Measurements from ENCODE around the gene STIM2.

The STIM2 gene

DNA sequence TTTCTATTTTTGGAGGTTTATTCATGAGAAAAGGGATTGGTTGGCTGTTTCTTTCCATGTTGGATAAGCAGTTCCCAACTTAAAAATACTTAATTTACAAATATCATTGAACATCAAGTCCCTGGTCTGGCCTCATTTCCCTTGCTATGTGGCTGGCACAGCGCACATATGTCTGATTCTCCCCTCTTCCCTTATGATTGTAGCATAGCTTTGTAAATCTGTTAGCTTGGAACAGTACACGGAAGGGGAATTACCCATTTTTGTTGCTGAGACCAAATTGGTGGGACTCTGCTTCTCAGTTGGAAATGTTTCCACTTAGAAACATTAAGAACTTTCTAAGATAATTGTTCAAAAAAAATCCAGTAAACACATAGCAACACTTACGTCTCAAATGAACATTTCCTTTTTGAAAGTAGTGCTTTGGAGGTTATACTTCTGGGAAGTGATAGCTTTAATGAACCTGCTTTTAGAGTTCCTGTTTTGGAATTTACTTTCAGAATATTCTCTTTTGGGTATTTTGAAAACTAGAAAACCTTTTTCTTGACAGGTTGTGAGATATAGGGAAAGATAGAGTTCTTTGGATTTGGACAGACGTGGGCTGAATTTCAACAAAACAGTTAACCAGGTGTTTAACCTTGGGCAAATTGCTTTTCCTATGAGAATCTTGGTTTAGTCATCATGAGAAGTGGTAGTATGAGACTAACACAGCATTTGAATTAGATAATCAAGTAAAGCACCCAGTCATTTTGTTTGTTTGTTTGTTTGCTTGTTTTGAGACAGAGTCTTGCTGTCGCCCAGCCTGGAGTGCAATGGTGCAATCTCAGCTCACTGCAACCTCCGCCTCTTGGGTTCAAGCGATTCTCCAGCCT lies 47.3 kb downstream of the STIM2 start:
- no peak for DNase-seq

DNA sequence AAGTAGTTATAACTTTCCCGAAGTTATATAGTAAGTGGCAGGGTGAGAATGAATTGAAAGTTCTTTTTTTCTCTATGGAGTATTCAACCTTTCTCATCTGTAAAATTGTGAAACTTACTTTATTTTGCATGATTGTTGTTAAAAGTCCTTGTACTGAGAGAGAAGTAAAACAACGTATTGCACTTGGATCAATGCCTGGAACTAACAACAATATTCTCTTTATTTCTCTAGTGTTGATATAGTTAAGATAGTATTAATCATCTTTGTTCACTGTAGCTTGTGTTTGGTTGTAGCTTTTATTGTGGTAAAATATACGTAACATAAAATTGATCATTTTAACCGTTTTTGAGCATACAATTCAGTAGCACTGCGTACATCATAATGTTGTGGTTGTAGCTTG lies 48.7 kb downstream of the STIM2 start:
- DNase-seq = no peak

DNA sequence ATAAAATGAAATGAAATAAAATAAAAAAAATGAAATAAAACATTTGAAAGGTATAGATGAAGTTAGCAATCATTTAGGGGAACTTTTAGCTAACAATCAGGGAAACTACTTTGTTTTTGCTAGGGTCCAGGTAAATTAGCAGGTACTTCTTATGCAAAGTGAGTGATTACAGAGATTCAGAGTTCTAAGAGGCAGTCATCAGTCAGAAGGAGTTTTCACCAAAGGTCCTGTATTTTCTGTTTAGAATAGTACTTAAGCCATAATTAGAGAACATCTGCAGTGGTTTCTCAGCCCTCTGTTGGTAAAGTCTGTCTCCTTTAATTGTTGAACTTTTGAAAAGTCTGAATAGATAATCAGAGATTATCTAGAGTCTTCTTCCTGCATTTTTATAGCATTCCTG lies 50.6 kb downstream of the STIM2 start:
- DNase-seq = no peak

DNA sequence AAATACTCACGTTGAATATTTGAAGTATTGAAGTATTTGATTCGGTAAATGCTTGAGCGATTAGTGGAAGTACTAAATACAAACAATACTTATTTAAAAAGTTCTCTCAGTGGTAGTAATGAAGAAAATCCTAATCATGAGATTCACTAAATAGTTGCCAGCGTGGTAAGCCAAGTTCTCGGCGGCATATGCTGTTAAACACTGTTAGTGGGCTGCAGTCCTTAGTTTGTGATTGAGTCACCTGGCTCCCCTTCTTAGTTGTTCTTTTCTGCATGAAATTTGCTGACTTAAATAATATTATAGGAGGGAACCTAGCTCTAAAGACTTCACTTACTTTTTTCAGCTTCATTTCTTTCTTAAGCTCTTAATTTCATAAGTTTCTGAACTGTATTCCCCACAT lies 51.4 kb downstream of the STIM2 start:
- no peak for DNase-seq

DNA sequence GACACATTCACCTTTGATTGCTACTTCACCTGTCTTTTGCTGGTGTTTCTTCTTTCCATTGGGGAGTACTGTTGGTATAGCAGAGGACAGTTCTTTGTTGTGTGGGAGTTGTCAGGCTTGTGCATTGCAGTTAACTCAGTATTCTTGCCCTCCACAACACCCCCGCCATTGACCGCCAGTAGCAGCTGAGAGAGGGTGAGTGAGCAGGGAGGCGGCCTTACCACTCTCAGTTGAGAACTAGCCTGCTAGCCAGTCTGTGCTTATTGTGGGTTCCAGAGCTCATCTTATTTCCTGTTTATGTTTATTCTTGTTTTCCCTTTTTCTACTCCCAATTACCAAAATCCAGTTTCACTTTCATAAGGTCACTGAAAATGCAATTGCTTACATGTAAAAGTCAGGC lies 52.2 kb downstream of the STIM2 start:
- DNase-seq = no peak

DNA sequence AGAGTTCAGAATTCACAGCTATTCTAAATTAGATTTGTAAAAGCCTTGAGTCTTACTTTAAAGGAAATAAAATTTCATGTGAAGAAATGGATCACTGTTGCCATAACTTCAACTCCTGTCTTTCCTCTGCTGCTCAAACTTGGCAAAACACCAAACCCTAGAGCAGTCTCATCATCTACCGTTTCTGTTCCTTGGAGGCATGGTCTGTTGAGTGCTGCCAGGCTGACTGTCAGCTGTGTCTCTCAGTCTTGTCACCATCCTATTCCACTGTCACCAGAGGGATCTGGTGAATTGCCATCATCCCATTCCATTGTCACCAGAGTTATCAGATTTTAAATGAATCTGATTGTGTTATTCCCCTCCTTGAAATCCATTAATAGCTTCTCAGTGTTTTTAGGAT lies 55.6 kb downstream of the STIM2 start:
- no peak for DNase-seq

DNA sequence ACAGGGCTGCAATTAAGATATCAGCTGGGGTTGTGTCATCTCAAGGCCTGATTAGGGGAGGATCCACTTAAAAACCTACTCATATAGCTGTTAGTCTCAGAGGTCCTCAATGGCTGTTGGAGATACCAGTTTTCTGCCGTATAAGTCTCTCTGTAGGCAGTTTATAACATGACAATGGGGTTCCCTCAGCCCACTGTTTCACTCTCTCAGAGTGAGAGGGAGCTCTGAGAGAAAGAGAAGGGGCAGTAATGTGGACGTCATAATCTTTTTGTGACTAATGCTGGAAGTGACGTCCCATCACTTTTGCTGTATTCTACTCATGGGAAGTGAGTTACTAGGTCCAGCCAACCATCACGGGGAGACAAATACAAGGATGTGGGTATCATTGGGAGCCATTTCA lies 70.3 kb downstream of the STIM2 start:
- DNase-seq = no peak

DNA sequence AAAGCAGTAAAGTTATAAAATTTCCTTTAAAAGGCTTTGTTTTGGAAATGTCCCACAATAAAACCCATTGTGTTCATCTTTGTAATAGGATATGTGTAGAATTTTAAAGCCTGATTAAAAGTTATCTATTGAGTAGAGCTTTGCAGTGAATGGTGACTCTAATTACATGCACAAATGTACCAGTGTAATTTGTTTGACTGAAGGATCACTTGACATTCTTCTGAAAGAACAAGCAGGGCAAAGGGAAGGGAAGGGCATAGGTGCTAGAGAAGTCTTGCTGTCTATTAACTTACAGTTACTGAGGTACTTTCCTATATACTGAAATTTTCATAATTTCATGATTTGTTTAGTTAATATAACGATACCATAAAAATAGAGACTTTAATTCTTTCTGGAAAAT lies 70.8 kb downstream of the STIM2 start:
- DNase-seq = no peak

DNA sequence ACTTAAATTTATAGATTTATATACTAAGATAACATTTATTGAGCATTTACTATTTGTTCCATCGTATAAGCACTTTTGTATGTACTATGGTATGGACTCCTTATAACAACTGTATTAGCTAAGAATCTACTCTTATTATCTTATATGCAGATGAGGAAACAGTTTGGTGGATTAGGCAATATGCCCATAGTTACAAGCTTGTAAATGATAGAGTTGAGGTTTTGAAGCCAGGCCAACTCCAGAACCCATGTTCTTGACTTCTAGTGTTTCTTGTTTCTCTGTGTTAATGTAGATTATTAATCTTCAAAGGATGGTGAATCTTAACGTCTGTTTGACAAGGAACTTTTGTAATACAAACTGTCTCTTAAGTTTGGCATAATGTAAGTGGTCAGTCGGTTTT lies 71.3 kb downstream of the STIM2 start:
- no peak for DNase-seq

DNA sequence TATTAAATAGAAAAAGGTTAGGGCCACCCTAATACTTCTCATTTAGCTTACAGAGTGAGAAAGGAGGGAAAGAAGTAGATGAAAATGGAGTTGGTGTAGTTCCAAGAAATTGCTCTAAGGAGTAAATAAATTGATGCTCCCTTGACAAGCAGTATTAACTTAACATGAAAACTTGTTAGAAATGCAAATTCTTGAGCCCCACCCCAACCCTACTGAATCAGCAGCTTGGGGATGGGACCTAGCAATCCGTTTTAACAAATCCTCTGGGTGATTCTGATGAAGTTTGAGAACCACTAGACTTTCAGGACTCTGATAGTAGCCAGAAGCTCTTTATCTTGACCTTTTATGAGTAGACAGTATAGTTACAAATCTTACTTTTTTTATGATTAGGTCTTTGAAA lies 74.8 kb downstream of the STIM2 start:
- DNase-seq = no peak

DNA sequence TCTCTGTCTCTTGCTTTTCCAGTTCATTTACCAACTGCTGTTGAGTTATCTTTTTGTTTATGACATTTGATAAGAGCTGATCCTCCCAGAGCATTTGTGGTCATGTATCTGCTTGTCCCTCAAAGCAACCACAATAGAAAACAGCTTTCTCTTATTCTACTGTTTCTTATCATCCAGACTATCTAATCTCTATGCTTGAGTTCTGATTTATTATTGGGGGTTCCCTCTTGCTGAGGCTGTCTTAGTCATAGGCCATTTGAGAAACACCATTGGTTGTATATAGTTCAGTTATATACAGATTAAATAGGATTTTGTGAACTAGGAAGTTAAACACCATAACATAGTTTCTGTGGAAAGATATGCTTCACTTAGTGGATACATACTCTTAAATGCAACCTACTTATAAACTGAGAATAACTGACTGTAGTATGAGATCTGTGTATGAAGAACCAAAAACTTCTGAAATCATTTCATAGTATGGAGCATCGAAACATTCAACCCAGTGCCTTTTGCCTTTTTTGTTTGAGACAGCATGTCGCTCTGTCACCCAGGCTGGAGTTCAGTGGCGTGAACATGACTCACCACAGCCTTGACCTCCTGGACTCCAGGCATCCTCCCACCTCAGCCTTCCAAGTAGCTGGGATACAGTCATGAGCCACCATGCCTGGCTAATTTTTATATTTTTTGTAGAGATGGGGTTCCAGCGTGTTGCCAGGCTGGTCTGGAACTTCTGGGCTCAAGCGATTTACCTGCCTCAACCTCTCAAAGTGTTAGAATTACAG lies 75.8 kb downstream of the STIM2 start:
- DNase-seq = no peak

DNA sequence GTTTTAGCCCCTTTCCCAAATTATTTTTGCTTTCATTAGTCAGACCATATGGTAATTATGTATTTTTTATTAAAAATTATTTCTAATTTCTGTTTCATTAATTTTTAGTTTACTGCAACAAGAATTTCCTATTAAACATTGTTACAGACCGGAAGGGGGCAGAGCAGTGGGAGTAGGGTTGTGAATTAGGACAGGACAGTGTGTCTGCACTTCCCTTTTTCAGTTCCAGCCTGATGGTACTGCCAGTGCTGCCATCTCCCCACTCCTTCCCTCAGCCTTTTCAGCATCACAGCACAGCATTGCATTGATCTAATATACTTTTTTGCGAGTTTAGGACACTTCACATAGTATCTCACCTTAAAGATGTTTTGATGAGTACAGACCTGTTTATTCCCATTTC lies 76.5 kb downstream of the STIM2 start:
- no peak for DNase-seq

DNA sequence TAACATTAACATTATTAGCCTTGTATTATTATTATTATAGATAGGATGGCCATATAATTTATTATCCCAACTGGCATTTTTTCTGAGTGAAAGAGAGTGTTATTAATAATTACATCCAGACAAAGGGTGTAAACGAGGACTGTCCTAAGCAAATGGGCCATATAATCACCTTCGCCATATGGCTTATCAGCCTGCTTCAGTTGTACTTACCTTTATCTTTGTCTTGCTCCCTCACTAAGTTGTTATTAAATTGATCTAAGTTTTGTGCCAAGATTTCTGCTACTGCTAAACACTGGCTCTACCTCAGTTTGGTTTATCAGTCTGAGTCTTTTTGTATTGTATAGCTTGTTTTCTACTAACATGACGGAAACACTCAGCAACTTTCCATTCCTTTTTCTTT lies 76.9 kb downstream of the STIM2 start:
- no peak for DNase-seq

DNA sequence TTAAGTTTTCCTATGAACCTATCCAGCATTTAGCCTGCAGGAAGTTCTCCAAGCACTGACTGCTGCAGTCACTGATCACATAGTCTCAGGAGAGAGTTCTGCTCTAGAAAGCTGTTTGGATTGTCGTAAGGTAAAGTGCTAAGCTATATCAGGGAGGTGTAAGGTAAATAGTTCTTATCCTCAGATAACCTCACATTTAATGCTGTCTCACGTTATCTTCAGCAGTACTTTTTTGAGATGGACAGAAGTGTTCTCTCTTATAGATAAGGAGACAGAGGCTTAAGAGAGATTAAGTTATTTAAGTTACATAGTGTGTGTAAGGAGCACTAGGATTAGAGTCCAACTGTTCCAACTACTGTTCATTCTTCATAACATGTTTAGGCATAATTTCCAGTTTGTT lies 77.9 kb downstream of the STIM2 start:
- DNase-seq = no peak

DNA sequence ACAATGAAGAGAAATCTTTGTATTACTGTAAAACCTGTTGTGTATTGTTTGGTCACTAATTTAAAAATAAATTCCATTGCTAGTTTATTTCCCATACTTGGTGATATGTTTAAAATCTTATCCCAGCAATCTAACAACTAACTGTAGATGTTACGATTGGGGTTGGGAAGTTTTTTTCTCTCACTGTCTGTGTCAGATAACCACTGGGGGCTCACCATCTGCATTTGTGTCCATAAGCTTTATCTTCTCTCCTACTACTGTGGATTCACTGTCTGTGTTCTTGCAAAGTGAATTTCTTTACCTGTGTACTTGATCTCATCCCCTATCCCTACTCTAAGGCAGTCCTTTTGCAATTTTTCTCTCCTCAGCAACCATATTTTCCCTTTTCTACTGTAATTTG lies 81.3 kb downstream of the STIM2 start:
- DNase-seq = no peak

DNA sequence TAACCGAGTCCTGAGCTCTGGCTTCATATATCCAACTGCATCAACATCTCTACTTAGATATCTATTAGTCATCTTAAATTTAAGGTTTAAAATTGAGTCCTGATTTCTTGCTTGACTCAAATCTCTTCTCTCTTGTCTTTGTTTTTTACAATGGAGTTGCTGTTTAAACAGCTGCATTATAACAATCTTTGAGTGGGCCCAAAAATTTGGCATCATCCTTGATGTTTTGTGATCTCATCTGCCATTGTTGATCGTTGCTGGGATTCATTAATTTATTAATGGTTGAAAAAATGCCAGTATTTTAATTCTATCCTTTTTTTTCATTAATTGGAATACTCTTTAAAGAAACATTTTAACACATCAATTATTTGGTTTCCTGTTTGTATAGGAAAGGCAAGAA lies 82.2 kb downstream of the STIM2 start:
- DNase-seq = no peak

DNA sequence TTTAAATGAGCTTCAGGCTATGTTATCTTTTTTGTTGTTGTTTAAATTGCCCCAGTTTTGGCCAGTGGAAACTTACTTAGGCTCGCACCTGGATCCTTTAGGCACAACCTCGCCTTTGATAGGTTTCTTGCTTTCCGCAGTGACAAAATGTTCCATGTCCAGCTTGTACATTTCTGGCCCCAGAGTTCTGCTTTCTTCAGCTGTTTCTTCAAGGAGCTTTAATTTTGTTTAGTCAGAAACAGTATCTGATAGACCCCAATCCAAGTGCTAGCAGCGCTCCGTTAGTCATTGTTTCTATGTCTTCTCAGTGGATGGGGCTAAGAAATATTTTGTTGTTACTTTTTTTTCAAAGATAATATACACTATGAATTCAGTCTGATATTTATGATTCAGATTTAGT lies 82.8 kb downstream of the STIM2 start:
- DNase-seq = no peak

DNA sequence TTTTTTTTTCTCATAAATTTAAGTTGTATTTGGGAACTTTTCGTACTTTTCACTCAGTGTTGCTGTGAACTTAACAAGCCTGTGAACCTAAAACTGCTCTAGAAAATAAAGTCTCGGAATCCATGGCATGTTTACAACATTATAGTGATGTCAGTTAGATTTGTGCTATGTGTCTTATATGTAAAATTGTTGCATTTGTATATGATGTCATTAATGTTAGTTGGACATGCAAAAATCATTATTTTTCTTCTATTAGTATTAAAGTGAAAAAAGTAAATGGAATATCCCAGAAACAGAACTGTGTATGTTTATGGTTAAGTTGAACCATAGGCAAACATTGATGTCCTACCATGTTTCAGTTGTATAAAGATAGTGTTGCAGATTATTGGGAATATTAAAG lies 85.2 kb downstream of the STIM2 start:
- no peak for DNase-seq

DNA sequence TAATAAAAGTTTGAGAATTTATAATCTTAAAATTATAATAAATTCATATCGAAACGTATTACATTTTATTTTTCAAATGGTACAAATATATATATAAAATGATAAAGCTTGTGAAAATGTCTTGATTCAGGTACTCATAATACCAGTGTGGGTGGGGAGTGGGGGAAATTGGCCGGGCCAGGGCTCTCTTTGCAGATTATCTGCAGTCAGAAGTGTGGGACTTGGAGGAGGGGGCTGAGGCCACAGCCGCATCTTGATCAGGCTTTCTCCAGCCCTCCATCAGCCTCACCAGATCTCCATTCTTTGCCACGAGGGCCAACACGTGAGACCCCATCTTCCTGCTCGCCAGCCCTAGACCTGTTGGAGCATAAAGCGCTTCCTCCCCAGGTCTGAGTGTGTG lies 86.7 kb downstream of the STIM2 start:
- no peak for DNase-seq

DNA sequence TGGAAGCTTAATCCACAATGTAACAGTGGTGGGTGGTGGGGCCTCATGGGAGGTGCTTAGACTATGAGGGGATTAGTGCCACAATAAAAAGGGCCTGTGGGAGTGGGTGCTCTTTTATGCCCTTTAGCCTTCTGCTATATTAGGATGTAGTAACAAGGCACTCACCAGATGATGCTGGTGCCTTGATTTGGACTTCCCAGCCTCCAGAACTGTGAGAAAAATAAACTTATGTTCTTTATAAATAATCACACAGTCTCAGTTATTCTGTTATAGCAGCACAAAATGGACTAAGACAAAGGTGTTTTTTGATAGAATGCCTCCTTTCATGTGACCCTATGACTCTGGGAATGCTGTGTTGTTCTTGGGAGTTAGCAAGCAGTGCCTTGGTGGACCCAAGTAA lies 89.8 kb downstream of the STIM2 start:
- DNase-seq = no peak

DNA sequence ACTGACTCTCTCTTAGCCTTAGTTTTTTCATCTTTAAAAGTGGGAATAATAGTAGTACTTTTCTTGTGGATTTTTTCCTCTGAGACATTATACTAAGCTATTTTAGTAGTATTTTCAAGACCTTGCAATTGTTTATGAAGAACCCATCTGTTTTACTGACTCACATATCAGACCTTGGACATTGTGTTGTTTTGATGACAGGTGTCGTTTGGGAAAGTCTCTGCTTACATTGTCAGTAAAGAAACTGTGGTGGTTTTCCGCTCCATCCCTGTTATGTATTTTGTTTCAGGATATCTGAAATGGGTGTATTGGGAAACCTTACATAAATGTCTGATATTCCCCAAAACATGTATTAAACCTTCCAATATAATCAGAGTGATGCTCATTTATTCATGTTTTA lies 92.2 kb downstream of the STIM2 start:
- DNase-seq = no peak

DNA sequence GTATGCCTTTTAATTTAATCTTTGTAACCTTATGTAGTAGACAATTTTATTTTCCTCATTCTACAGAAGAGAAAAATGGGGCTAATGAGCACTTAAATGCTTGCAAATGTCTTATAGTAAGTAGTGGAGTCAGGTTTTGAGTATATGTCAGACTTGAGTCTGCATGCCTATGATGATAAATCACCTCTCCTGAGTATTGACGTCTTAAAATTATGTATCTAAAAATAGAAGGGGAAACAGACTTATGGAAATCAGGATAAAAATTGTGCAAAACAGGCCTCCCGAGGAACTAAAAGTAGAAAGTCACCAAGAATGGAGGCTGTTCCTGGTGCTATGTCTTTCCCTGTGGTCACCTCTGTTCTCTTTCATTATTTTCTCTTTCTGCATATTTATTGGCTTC lies 92.7 kb downstream of the STIM2 start:
- DNase-seq = no peak

DNA sequence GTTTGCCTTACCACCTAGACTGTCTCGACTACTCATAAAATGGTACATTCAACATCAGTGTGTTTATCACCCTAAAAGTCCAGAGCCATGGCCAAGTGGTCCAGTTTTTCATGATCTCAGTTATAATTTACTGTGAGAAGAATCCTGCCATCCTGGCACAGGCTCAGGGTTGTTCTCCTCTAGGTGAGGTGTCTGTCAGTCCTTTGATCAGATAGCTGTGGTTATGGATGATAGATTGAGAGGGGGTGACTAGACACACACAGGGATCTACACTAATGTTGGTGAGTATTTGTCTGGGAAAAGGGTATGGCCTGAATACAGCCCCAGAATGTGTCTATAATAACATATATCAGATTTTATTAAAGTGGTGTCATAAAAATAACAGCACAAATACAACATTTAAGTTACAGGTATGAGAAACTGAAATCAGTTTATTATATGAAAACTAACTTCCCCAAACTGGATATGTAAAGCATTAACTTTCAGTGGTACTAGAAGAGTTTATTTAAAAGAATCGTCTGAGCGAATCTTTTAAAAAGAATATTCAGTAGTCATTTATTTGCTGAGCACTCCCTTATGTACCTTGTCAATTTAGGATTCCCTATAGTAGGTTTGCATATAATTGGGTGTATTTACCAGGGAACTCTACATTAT lies 93.3 kb downstream of the STIM2 start:
- DNase-seq = no peak

DNA sequence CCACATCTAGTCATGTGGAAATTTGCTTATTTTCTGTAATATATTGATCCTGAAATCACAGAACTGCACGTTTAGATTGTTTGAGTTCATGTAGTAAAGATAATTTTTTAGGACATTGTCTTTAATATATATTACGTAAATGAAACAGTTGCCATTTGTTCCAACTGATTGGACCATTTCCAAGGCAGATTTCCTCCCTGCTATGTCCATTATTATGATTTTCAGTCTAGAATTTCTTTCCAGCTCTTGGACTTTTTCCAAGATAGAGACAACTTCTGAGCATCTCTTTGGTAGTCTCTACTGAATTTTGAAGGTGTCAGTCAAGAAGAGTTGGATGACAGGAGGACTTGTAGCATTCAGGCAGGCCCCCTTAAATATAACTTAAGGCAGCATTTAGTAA lies 94.6 kb downstream of the STIM2 start:
- DNase-seq = no peak
